Measurements from ENCODE around the gene SERINC3. TPM values are rescaled to one million over a fixed set of nuclear protein-coding genes. Genes with fewer than 3 reads are reported as not detected.

SERINC3 gene
- total and polyA plus RNA-seq, 2 experiments from 2014 or later = 18.1 to 33.0 TPM

DNA sequence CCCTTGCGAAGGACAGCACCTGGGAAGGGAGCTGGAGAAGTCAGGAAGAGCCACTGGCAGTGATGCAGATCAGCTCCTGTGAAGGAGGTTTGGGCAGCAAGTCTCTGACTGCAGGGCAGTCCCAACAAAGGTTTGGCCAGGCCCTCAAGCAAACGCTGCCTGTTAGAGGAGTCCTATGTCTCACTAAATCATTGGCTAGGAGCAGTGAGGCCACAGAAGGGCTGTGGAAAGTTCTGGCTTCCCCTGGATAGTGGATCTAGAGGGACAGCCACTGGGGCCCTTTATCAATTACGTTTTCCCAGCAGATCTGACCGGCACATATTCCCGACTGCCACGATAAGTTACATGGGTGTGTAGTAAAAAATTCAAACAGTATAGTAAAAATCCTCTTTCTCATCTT, 43.7 kb downstream of the SERINC3 start (continued):
- TF ChIP-seq CTCF (conservative IDR thresholded peaks at IDR 0.05; ENCODE audit: low read depth in 2 of 2) = no peak
- TF ChIP-seq STAT1 (IDR thresholded peaks at IDR 0.05; ENCODE audit: unreplicated experiment) = no peak
- TF ChIP-seq ZNF462 (CRISPR knock-in tag; IDR thresholded peaks at IDR 0.05) = no peak

GRCh38 chr20:44477151-44477550, 44.7 kb downstream of the SERINC3 start:
- peaks cover 9% of the 10 kb centered on the region for H3K27me3 Mint-ChIP-seq (ENCODE audit: insufficient read depth, low read depth, poor library complexity)
- H3K36me3 ChIP-seq (ENCODE audit: insufficient read depth) = no peaks in the 10 kb centered on the region
- H3K4me3 ChIP-seq = peak overlapping the region; percentile 91; the same call in 1 of the 2 replicates
- peaks cover 7% of the 10 kb centered on the region for H3K79me2 ChIP-seq (replicated peaks; ENCODE audit: insufficient read depth)
- H3K9me2 ChIP-seq (ENCODE audit: insufficient read depth) = no peaks in the 10 kb centered on the region
- peak overlapping the region; percentile 91 for H3K4me3 Mint-ChIP-seq
- H3K4me1 ChIP-seq (ENCODE audit: insufficient read depth) = peaks cover 5% of the 10 kb centered on the region; the same call in 1 of the 2 replicates
- no peak overlapping the region for H3K27ac Mint-ChIP-seq
- no peak overlapping the region for H2AFZ ChIP-seq
- ATAC-seq (no peak), DNase-seq (ENCODE audit: low spot score) (no peak)
- H3F3A ChIP-seq (replicated peaks; ENCODE audit: low read depth) = no peaks in the 10 kb centered on the region
- peaks cover 13% of the 10 kb centered on the region; the same call in 2 of the 3 replicates for H3K4me1 Mint-ChIP-seq
- no peaks in the 10 kb centered on the region for H3K27me3 ChIP-seq (ENCODE audit: insufficient read depth)
- H3K9me3 Mint-ChIP-seq = no peaks in the 10 kb centered on the region
- no peak overlapping the region for H3K4me2 ChIP-seq
- no peak overlapping the region for H3K27ac ChIP-seq (ENCODE audit: low read depth)
- no peaks in the 10 kb centered on the region for H4K20me1 ChIP-seq (replicated peaks; ENCODE audit: insufficient read depth)
- H3K36me3 Mint-ChIP-seq (ENCODE audit: low read depth) = peaks cover 16% of the 10 kb centered on the region
- TF ChIP-seq ZNF462 (CRISPR knock-in tag; IDR thresholded peaks at IDR 0.05) (no peak), STAT1 (IDR thresholded peaks at IDR 0.05; ENCODE audit: unreplicated experiment) (no peak), ZNF114 (CRISPR knock-in tag; IDR thresholded peaks at IDR 0.05) (no peak), JUNB (IDR thresholded peaks at IDR 0.05; ENCODE audit: unreplicated experiment) (no peak), POLR2AphosphoS5 (IDR thresholded peaks at IDR 0.05; ENCODE audit: low read depth) (no peak)

Measured in GM23338 (cell line).